Bone marrow (tissue), 2 donors: ENCODE measurements around the gene NHSL1.

Source experiments
- DNase-seq, 2 donors: peaks; one replicate each; lab custom pipeline; 2025; lab: John Stamatoyannopoulos, UW

The NHSL1 gene

GRCh38 chr6:138372711-138373463, 126.4 kb downstream of the NHSL1 start:
- DNase-seq, result no peak
